B cell (primary cell): ENCODE data around the gene CSMD2. TPM values are rescaled to one million over a fixed set of nuclear protein-coding genes. Genes with fewer than 3 reads are reported as not detected.

Experiments used
- ATAC-seq: fragments of 200-7000 bp; cut with Tn5 transposase; one replicate; pipeline ENCODE4 v1.10.0; 2021; ENCODE audit warnings: low read depth, mild to moderate bottlenecking, moderate number of reproducible peaks, moderate library complexity
- CTCF ChIA-PET: fragments of 350-600 bp; sonication (Branson Sonifier 250); formaldehyde crosslinking; loops from one replicate; lab custom pipeline; 2021; ENCODE audit warnings: antibody characterized with exemption, inconsistent platforms; lab: Charles Lee
- POLR2A ChIA-PET: fragments of 350-600 bp; sonication (Branson Sonifier 250); formaldehyde crosslinking; loops from one replicate; lab custom pipeline; 2021; ENCODE audit warnings: antibody characterized with exemption; lab: Charles Lee
- DNase-seq: peaks from one replicate; pipeline ENCODE4 v3.0.0; 2013
- H2AFZ ChIP-seq: 2 replicates; pipeline ENCODE4 v1.6.1; 2012; ENCODE audit warnings: mild to moderate bottlenecking, low read depth, low read length; ENCODE audit not compliant: insufficient read depth, poor library complexity, severe bottlenecking
- H3K27ac ChIP-seq, 2 donors: 1 replicate in 1 of 2; 2 replicates in 1 of 2; pipeline ENCODE4 v1.5.1; 2012 to 2013; ENCODE audit warnings: low read length in 2 of 2, mild to moderate bottlenecking in 2 of 2, moderate library complexity in 1 of 2
- H3K27me3 ChIP-seq, 4 experiments: fragments of 200-600 bp in 1 of 4; sonication (generic) in 1 of 4; replicated peaks in 1 of 4; 1 replicate in 2 of 4; 2 replicates in 2 of 4; pipeline versions ENCODE4 v1.6.1 to v1.7.0; 2013 to 2016; ENCODE audit warnings: low read length in 3 of 4, mild to moderate bottlenecking in 2 of 4, mixed read lengths in 1 of 4, moderate library complexity in 1 of 4; ENCODE audit not compliant: insufficient read depth in 4 of 4, control insufficient read depth in 3 of 4; ENCODE audit errors: control extremely low read depth in 1 of 4
- H3K36me3 ChIP-seq, 2 experiments: replicated peaks in 1 of 2; 1 replicate in 1 of 2; 2 replicates in 1 of 2; pipeline versions ENCODE4 v1.6.1 to v1.7.1; 2013; ENCODE audit warnings: low read length in 1 of 2; ENCODE audit not compliant: insufficient read depth in 2 of 2, control insufficient read depth in 1 of 2; ENCODE audit errors: control extremely low read depth in 1 of 2, extremely low read depth in 1 of 2
- H3K4me1 ChIP-seq, 2 donors: fragments of 200-600 bp in 1 of 2; sonication (generic) in 1 of 2; 1 replicate in 1 of 2; 2 replicates in 1 of 2; pipeline versions ENCODE4 v1.5.1 to v1.6.1; 2013 to 2017; ENCODE audit warnings: low read length in 2 of 2; ENCODE audit not compliant: control insufficient read depth in 2 of 2, insufficient read depth in 2 of 2
- H3K4me2 ChIP-seq: replicated peaks from 2 replicates; pipeline ENCODE3; 2012; ENCODE audit warnings: mild to moderate bottlenecking, low read depth, low read length; ENCODE audit not compliant: poor library complexity, severe bottlenecking
- H3K4me3 ChIP-seq, 5 experiments: fragments of 200-600 bp in 1 of 5; sonication (generic) in 1 of 5; 1 replicate in 3 of 5; 2 replicates in 2 of 5; pipeline versions ENCODE4 v1.5.1 to v1.7.0; 2011 to 2016; ENCODE audit warnings: low read length in 4 of 5, mild to moderate bottlenecking in 4 of 5, low read depth in 2 of 5, control low read depth in 1 of 5, moderate library complexity in 1 of 5; ENCODE audit not compliant: insufficient read depth in 1 of 5; ENCODE audit errors: control extremely low read depth in 1 of 5, extremely low read depth in 1 of 5
- H3K79me2 ChIP-seq: fragments of 200-600 bp; sonication (generic); one replicate; pipeline ENCODE4 v1.6.0; 2016; ENCODE audit warnings: low read length; ENCODE audit not compliant: control insufficient read depth, insufficient read depth
- H3K9ac ChIP-seq: fragments of 200-600 bp; sonication (generic); 2 replicates; pipeline ENCODE4 v1.6.1; 2017; ENCODE audit warnings: mild to moderate bottlenecking, low read length, moderate library complexity
- H3K9me3 ChIP-seq, 3 donors: one replicate each; pipeline versions ENCODE4 v1.6.1 to v1.7.1; 2013; ENCODE audit warnings: low read length in 2 of 3; ENCODE audit not compliant: control insufficient read depth in 2 of 3, insufficient read depth in 1 of 3; ENCODE audit errors: control extremely low read depth in 1 of 3
- H4K20me1 ChIP-seq: 2 replicates; pipeline ENCODE4 v1.6.0; 2012; ENCODE audit warnings: mild to moderate bottlenecking, low read length; ENCODE audit not compliant: insufficient read depth, control insufficient read depth, poor library complexity, severe bottlenecking
- H3K27ac Mint-ChIP-seq: one replicate; pipeline ENCODE4 v1.8.0; 2021; ENCODE audit warnings: mixed read lengths
- H3K27me3 Mint-ChIP-seq: one replicate; pipeline ENCODE4 v1.8.0; 2021; ENCODE audit warnings: mixed read lengths
- H3K4me1 Mint-ChIP-seq: one replicate; pipeline ENCODE4 v1.8.0; 2021; ENCODE audit warnings: mixed read lengths
- H3K4me3 Mint-ChIP-seq: one replicate; pipeline ENCODE4 v1.8.0; 2021; ENCODE audit warnings: mixed read lengths
- H3K9me3 Mint-ChIP-seq: one replicate; pipeline ENCODE4 v1.8.0; 2022; ENCODE audit warnings: mixed read lengths; ENCODE audit not compliant: insufficient read depth
- CTCF ChIP-seq: fragments of 200-600 bp; IDR thresholded peaks from one replicate; pipeline ENCODE4 v1.8.0; 2022; ENCODE audit warnings: antibody characterized with exemption, mild to moderate bottlenecking
- EZH2 ChIP-seq: IDR thresholded peaks from 2 replicates; pipeline ENCODE4 v1.6.1; 2012; ENCODE audit warnings: borderline replicate concordance, low read depth, mild to moderate bottlenecking, moderate library complexity, low read length; ENCODE audit not compliant: insufficient read depth, poor library complexity, severe bottlenecking
- WGBS: methylation state at CpG from one replicate; pipeline ENCODE4 v1.1.5; 2013; ENCODE audit warnings: missing lambda C conversion rate; ENCODE audit not compliant: insufficient coverage; 5-methylcytosine and 5-hydroxymethylcytosine counted together
- intact Hi-C: fragments of 100-400 bp; cut with micrococcal nuclease; formaldehyde crosslinking; loops from one replicate; pipeline ENCODE4 v1.10.0; 2022
- polyA plus RNA-seq: library from polyadenylated mRNA; depleted of rRNA; stranded (reverse); fragments of >200 nt; gene quantifications from 2 replicates; pipeline ENCODE4 v1.2.3, GENCODE V29; 2012
- total RNA-seq, 2 donors: library from RNA; stranded (reverse); fragments of 120-200 nt in 1 of 2; gene quantifications; 1 replicate in 1 of 2; 2 replicates in 1 of 2; pipeline versions ENCODE4 v1.2.3 to v1.2.4, GENCODE V29; 2013 to 2022

CSMD2 gene
- total and polyA plus RNA-seq, 2 donors (not counting 1 experiment from before 2014, with no cell fraction given) = not detected

GRCh38 chr1:33768821-33769220, 396.2 kb downstream of the CSMD2 start:
- Histone ChIP-seq H3K4me3 (no peak overlapping the region), H3K9me3 (no peaks in the 10 kb centered on the region), H3K36me3 (no peaks in the 10 kb centered on the region), H2AFZ (no peak overlapping the region), H3K79me2 (no peaks in the 10 kb centered on the region), H3K27me3 (peaks cover 0 to 4% (median 0%) of the 10 kb centered on the region in 4 experiments), H4K20me1 (no peaks in the 10 kb centered on the region), H3K4me1 (no peaks in the 10 kb centered on the region), H3K27ac (no peak overlapping the region), H3K4me2 (no peak overlapping the region), H3K9ac (no peak overlapping the region)
- ChIA-PET CTCF (no interaction called here), POLR2A (no interaction called here)
- peaks cover 27% of the 10 kb centered on the region for H3K27me3 Mint-ChIP-seq
- WGBS = no CpG with 5 or more reads among the region's 2 CpGs
- DNase-seq = no peak
- no peak overlapping the region for H3K27ac Mint-ChIP-seq
- H3K4me1 Mint-ChIP-seq = no peaks in the 10 kb centered on the region
- ATAC-seq = no peak
- H3K9me3 Mint-ChIP-seq = no peaks in the 10 kb centered on the region
- TF ChIP-seq CTCF = no peak
- TF ChIP-seq EZH2 = no peak
- H3K4me3 Mint-ChIP-seq = no peak overlapping the region
- intact Hi-C loops = no loop called here

- peaks cover 0 to 4% (median 0%) of the 10 kb centered on the region in 4 experiments for H3K27me3 ChIP-seq
- no peaks in the 10 kb centered on the region for H3K79me2 ChIP-seq
- ATAC-seq (no peak), DNase-seq (no peak)
- no peak overlapping the region for H3K27ac Mint-ChIP-seq
- H3K9me3 ChIP-seq = no peaks in the 10 kb centered on the region
- no peak overlapping the region for H2AFZ ChIP-seq
- no peak overlapping the region for H3K4me3 Mint-ChIP-seq
- TF ChIP-seq EZH2 = no peak
- H3K4me1 ChIP-seq = no peaks in the 10 kb centered on the region
- H3K4me3 ChIP-seq = no peak overlapping the region
- no peaks in the 10 kb centered on the region for H3K9me3 Mint-ChIP-seq
- WGBS = no CpG with 5 or more reads among the region's 2 CpGs
- ChIA-PET POLR2A (no interaction called here), CTCF (no interaction called here)
- no peaks in the 10 kb centered on the region for H3K4me1 Mint-ChIP-seq
- no peaks in the 10 kb centered on the region for H4K20me1 ChIP-seq
- peaks cover 24% of the 10 kb centered on the region for H3K27me3 Mint-ChIP-seq
- H3K4me2 ChIP-seq = no peak overlapping the region
- H3K36me3 ChIP-seq = no peaks in the 10 kb centered on the region
- no peak overlapping the region for H3K27ac ChIP-seq
- intact Hi-C loops = no loop called here
- H3K9ac ChIP-seq = no peak overlapping the region
These were observed 396.9 kb downstream of the CSMD2 start for GRCh38 chr1:33768106-33768505.
